Dermis blood vessel endothelial cell (primary cell): ENCODE measurements around the gene VGLL3. TPM values are rescaled to one million over a fixed set of nuclear protein-coding genes. Genes with fewer than 3 reads are reported as not detected.

Experiments used
- DNase-seq: peaks from one replicate; pipeline ENCODE4 v3.0.0; 2010
- total RNA-seq: library from RNA; depleted of rRNA; stranded (reverse); fragments of >200 nt; gene quantifications from 2 replicates; pipeline ENCODE4 v1.2.3, GENCODE V29; 2014

Gene VGLL3
- total RNA-seq, 1 donor from 2014 or later, result 1.0 TPM

DNA sequence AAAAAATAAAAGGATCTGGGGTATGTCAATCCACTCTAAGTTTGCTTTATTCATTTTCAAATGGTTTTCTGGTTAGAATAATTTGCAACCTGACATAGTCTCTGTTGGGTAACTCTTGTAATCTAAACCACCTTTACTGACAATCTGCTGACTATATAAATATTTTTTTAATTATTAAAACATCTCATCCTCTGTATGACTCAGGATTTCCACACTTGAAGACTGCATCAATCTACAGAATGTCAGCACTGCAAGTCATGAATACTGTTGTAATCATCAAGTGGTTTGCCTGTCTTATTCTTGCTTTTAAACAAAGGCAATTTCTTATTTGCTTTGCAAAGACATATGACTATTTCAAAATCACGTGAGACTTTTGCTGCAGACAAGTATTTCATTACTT lies 42.1 kb downstream of the VGLL3 start:
- no peak for DNase-seq

DNA sequence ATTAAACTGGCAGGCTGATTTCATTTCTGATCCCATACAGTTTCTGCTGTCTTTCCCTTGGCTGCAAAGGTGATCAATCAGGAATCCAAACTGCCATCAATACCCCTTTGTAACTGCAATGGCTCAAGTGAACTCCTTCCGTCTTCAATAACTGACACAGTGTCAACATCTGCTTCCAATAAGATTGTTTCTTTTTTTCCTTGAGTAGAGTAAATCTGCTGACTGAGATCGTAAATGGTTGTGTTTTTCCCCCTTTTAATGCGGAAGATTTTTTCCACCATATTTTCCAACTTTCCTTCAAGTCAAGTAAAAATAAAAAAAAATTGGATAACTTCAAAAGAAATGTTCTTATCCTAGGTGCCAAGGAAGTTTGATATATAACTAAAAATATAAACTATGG lies 48.7 kb downstream of the VGLL3 start:
- DNase-seq, result no peak

- no peak for DNase-seq
These were observed 52.4 kb downstream of the VGLL3 start for GRCh38 chr3:86938416-86939105.

DNA sequence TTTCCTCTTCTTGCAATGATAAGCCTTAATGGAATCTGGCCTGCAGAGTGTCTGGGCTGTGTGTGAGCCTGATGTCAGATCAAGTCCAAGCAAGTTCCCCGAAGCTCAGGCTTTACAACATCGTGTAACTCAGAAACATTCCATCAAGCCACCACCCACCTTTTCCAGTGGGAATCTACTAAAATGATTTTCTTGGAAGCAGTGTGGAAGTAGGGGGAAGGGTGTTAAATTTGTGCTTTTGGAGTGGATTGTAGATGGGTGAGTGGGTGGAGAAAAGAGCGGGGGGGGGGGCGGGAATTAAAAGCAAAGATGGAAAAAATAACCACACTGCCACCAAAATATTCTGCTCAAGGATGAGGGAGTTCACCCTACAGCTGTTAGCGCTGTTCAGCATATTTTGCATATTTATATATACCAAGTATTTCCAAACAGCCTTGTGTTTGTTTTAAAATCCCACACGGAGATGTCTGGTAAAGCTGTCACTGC lies 53.6 kb downstream of the VGLL3 start:
- no peak for DNase-seq

GRCh38 chr3:86934851-86935250 lies 56.1 kb downstream of the VGLL3 start:
- DNase-seq, result no peak

- no peak for DNase-seq
These were observed 60.1 kb downstream of the VGLL3 start for GRCh38 chr3:86930831-86931230.

GRCh38 chr3:86930181-86930580 lies 60.8 kb downstream of the VGLL3 start:
- no peak for DNase-seq

GRCh38 chr3:86929046-86929445 lies 61.9 kb downstream of the VGLL3 start:
- DNase-seq, result no peak

DNA sequence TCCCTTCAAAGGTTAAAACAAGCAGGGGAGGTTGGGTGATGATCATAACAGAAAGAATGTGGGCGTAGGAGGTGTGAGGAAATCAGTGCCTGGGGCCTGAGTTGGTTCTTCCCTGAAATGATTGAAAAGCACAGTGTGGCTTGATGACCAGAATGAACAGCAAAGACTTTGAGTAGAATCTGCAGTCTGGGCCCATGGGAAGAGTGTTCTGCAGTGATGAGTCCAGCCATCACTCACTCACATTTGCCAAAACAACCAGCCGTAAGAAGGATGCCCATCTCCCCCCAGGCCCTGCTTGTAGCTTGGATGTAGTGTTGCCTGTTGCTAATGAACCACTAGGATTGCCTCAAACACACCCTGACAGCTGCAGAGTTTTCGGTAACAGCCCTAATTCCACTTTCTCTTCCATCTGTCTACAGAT lies 67.9 kb downstream of the VGLL3 start:
- no peak for DNase-seq

GRCh38 chr3:86921971-86922680 lies 68.8 kb downstream of the VGLL3 start:
- no peak for DNase-seq

- no peak for DNase-seq
These were observed 76.3 kb downstream of the VGLL3 start for GRCh38 chr3:86914670-86915069.

- DNase-seq, result no peak
These were observed 77.8 kb downstream of the VGLL3 start for GRCh38 chr3:86913160-86913559.

- no peak for DNase-seq
These were observed 95.7 kb downstream of the VGLL3 start for GRCh38 chr3:86895202-86895601.

GRCh38 chr3:86890741-86891396 lies 100.1 kb downstream of the VGLL3 start:
- no peak for DNase-seq

Other genes starting within 250 kb of the VGLL3 start
- gene CHMP2B, start 236.2 kb upstream of the VGLL3 start, total RNA-seq, result 18.5 and 23.5 TPM in 2 replicates